Nephron progenitor cell (in vitro differentiated cells): ENCODE measurements around the gene ZBTB18.

Experiments used
- DNase-seq: peaks from one replicate; pipeline ENCODE4 v3.0.0; 2021
- H3K27ac Mint-ChIP-seq: 2 replicates; pipeline ENCODE4 v1.8.0; 2021; ENCODE audit warnings: mild to moderate bottlenecking, moderate library complexity, mixed read lengths
- H3K27me3 Mint-ChIP-seq: 2 replicates; pipeline ENCODE4 v1.8.0; 2021; ENCODE audit warnings: mild to moderate bottlenecking, low read depth, mixed read lengths; ENCODE audit not compliant: poor library complexity
- H3K36me3 Mint-ChIP-seq: 2 replicates; pipeline ENCODE4 v1.8.0; 2021; ENCODE audit warnings: low read depth, mixed read lengths
- H3K4me1 Mint-ChIP-seq: 2 replicates; pipeline ENCODE4 v1.8.0; 2021; ENCODE audit warnings: mixed read lengths
- H3K4me3 Mint-ChIP-seq: 2 replicates; pipeline ENCODE4 v1.8.0; 2021; ENCODE audit warnings: mild to moderate bottlenecking, moderate library complexity, mixed read lengths
- H3K9me3 Mint-ChIP-seq: 2 replicates; pipeline ENCODE4 v1.8.0; 2021; ENCODE audit warnings: mild to moderate bottlenecking, moderate library complexity, mixed read lengths
- CTCF ChIP-seq: fragments of 200-600 bp; sonication (generic); IDR thresholded peaks from 2 replicates; pipeline ENCODE4 v1.5.0; 2021; ENCODE audit warnings: antibody characterized with exemption

The ZBTB18 gene

GRCh38 chr1:244100276-244100675 is 49.2 kb downstream of the ZBTB18 start:
- no peak for TF ChIP-seq CTCF
- Mint-ChIP-seq H3K27ac (no peak overlapping the region), H3K36me3 (no peaks in the 10 kb centered on the region), H3K4me1 (peaks cover 69% of the 10 kb centered on the region), H3K4me3 (no peak overlapping the region), H3K9me3 (peaks cover 10% of the 10 kb centered on the region), H3K27me3 (peaks cover 5% of the 10 kb centered on the region)
- no peak for DNase-seq

GRCh38 chr1:244100704-244101453 is 49.8 kb downstream of the ZBTB18 start:
- H3K4me1 Mint-ChIP-seq: peaks cover 74% of the 10 kb centered on the region
- peak overlapping the region; percentile 17 for H3K4me3 Mint-ChIP-seq
- peaks cover 5% of the 10 kb centered on the region for H3K27me3 Mint-ChIP-seq
- no peak for TF ChIP-seq CTCF
- H3K36me3 Mint-ChIP-seq: no peaks in the 10 kb centered on the region
- H3K9me3 Mint-ChIP-seq: peaks cover 10% of the 10 kb centered on the region
- peak; percentile 46 for DNase-seq
- H3K27ac Mint-ChIP-seq: peak overlapping the region; percentile 85

GRCh38 chr1:244102046-244102445 is 51.0 kb downstream of the ZBTB18 start:
- no peak for DNase-seq
- H3K36me3 Mint-ChIP-seq: no peaks in the 10 kb centered on the region
- no peak overlapping the region for H3K4me3 Mint-ChIP-seq
- H3K27ac Mint-ChIP-seq: peak overlapping the region; percentile 56
- TF ChIP-seq CTCF: no peak
- H3K4me1 Mint-ChIP-seq: peaks cover 78% of the 10 kb centered on the region
- H3K9me3 Mint-ChIP-seq: peaks cover 10% of the 10 kb centered on the region
- H3K27me3 Mint-ChIP-seq: peaks cover 3% of the 10 kb centered on the region

GRCh38 chr1:244102468-244102867 is 51.4 kb downstream of the ZBTB18 start:
- no peaks in the 10 kb centered on the region for H3K36me3 Mint-ChIP-seq
- H3K9me3 Mint-ChIP-seq: peaks cover 10% of the 10 kb centered on the region
- H3K4me3 Mint-ChIP-seq: no peak overlapping the region
- no peak for DNase-seq
- no peak overlapping the region for H3K27ac Mint-ChIP-seq
- peaks cover 2% of the 10 kb centered on the region for H3K27me3 Mint-ChIP-seq
- TF ChIP-seq CTCF: no peak
- H3K4me1 Mint-ChIP-seq: peaks cover 78% of the 10 kb centered on the region

GRCh38 chr1:244104309-244105060 is 53.4 kb downstream of the ZBTB18 start:
- Mint-ChIP-seq H3K27ac (peak overlapping the region; percentile 52), H3K4me3 (no peak overlapping the region), H3K27me3 (peaks cover 2% of the 10 kb centered on the region), H3K36me3 (no peaks in the 10 kb centered on the region), H3K9me3 (peaks cover 3% of the 10 kb centered on the region), H3K4me1 (peaks cover 81% of the 10 kb centered on the region)
- no peak for TF ChIP-seq CTCF
- DNase-seq: no peak
